Measurements from ENCODE around the gene SPTB.

Gene SPTB

DNA sequence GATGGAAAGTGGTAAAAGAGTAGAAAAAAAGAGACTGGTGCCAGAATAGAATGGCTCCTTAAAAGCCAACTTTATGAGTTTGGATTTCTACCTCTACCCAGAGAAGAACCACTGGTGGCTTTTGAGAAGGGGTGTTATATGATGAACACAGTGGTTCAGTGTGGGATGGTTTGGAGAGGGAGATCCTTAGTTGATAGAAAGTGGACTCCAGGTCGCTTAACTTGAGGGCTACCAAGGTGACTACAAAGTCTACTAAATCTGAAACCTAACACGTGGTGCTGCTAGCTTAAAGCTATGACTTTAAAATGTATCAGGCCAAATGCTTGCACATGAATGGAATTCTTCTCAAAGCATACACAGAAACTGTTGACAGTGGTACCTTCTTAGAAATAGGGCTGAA is 8.4 kb downstream of the SPTB start:
- Histone ChIP-seq H3K4me3 (ENCODE audit: low read depth in 1 of 2, low read length in 1 of 2) (no peak overlapping the region), H3K27me3 (peaks cover 34% of the 10 kb centered on the region), H3K4me1 (ENCODE audit: control insufficient read depth in 1 of 2, insufficient read depth in 1 of 2, low read depth in 1 of 2, low read length in 1 of 2) (no peaks in the 10 kb centered on the region), H3K27ac (no peak overlapping the region), H3K36me3 (no peaks in the 10 kb centered on the region), H3K9me3 (no peaks in the 10 kb centered on the region)
- TF ChIP-seq, protein P1, sequence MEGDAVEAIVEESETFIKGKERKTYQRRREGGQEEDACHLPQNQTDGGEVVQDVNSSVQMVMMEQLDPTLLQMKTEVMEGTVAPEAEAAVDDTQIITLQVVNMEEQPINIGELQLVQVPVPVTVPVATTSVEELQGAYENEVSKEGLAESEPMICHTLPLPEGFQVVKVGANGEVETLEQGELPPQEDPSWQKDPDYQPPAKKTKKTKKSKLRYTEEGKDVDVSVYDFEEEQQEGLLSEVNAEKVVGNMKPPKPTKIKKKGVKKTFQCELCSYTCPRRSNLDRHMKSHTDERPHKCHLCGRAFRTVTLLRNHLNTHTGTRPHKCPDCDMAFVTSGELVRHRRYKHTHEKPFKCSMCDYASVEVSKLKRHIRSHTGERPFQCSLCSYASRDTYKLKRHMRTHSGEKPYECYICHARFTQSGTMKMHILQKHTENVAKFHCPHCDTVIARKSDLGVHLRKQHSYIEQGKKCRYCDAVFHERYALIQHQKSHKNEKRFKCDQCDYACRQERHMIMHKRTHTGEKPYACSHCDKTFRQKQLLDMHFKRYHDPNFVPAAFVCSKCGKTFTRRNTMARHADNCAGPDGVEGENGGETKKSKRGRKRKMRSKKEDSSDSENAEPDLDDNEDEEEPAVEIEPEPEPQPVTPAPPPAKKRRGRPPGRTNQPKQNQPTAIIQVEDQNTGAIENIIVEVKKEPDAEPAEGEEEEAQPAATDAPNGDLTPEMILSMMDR (IDR thresholded peaks at IDR 0.05) = no peak

- no peaks in the 10 kb centered on the region for H3K4me1 ChIP-seq (ENCODE audit: control insufficient read depth in 1 of 2, insufficient read depth in 1 of 2, low read depth in 1 of 2, low read length in 1 of 2)
- H3K27ac ChIP-seq = no peak overlapping the region
- peaks cover 22% of the 10 kb centered on the region for H3K27me3 ChIP-seq
- H3K36me3 ChIP-seq = no peaks in the 10 kb centered on the region
- no peaks in the 10 kb centered on the region for H3K9me3 ChIP-seq
- H3K4me3 ChIP-seq (ENCODE audit: low read depth in 1 of 2, low read length in 1 of 2) = no peak overlapping the region
- TF ChIP-seq, protein P1 (IDR thresholded peaks at IDR 0.05) = no peak
Observed at GRCh38 chr14:64870160-64870559, 9.5 kb downstream of the SPTB start.

- Histone ChIP-seq H3K4me3 (ENCODE audit: low read depth in 1 of 2, low read length in 1 of 2) (no peak overlapping the region), H3K27ac (no peak overlapping the region), H3K9me3 (no peaks in the 10 kb centered on the region), H3K4me1 (ENCODE audit: control insufficient read depth in 1 of 2, insufficient read depth in 1 of 2, low read depth in 1 of 2, low read length in 1 of 2) (no peaks in the 10 kb centered on the region), H3K27me3 (peaks cover 13% of the 10 kb centered on the region), H3K36me3 (no peaks in the 10 kb centered on the region)
- TF ChIP-seq, protein P1 (IDR thresholded peaks at IDR 0.05) = no peak
Observed at GRCh38 chr14:64868841-64869240, 10.9 kb downstream of the SPTB start.

DNA sequence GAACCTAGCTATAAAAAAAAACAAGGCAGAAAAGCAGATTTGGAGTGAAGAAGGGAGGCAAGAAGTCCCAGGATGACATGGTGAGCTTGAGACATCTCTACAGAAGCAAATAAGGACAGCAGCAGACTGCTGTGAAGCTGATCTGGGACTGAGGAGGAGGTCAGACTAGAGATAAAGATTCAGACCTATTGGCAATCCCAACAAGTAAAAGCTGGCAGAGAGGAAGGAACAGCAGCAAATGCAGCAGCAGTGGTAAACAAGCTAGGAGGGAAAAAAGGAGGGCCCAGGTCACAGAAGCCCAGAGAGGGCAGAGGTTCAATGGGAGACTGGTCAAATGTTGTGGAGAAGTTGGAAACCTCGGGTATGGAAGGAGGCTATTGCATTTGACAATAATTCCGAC is 11.3 kb downstream of the SPTB start:
- H3K27ac ChIP-seq = no peak overlapping the region
- H3K9me3 ChIP-seq = no peaks in the 10 kb centered on the region
- H3K36me3 ChIP-seq = no peaks in the 10 kb centered on the region
- no peaks in the 10 kb centered on the region for H3K4me1 ChIP-seq (ENCODE audit: control insufficient read depth in 1 of 2, insufficient read depth in 1 of 2, low read depth in 1 of 2, low read length in 1 of 2)
- TF ChIP-seq, protein P1 (IDR thresholded peaks at IDR 0.05) = no peak
- no peak overlapping the region for H3K4me3 ChIP-seq (ENCODE audit: low read depth in 1 of 2, low read length in 1 of 2)
- peaks cover 18% of the 10 kb centered on the region for H3K27me3 ChIP-seq

GRCh38 chr14:64867182-64867581 is 12.5 kb downstream of the SPTB start:
- Histone ChIP-seq H3K27me3 (peaks cover 21% of the 10 kb centered on the region), H3K36me3 (no peaks in the 10 kb centered on the region), H3K9me3 (no peaks in the 10 kb centered on the region), H3K4me1 (ENCODE audit: control insufficient read depth in 1 of 2, insufficient read depth in 1 of 2, low read depth in 1 of 2, low read length in 1 of 2) (no peaks in the 10 kb centered on the region), H3K4me3 (ENCODE audit: low read depth in 1 of 2, low read length in 1 of 2) (no peak overlapping the region), H3K27ac (no peak overlapping the region)
- TF ChIP-seq, protein P1 (IDR thresholded peaks at IDR 0.05) = no peak

GRCh38 chr14:64865992-64866391 is 13.7 kb downstream of the SPTB start:
- H3K27me3 ChIP-seq = peaks cover 16% of the 10 kb centered on the region

More at GRCh38 chr14:64865992-64866391, 13.7 kb downstream of the SPTB start:
- TF ChIP-seq, protein P1 (IDR thresholded peaks at IDR 0.05) = no peak
- Histone ChIP-seq H3K4me3 (ENCODE audit: low read depth in 1 of 2, low read length in 1 of 2) (no peak overlapping the region), H3K27ac (no peak overlapping the region), H3K36me3 (no peaks in the 10 kb centered on the region), H3K9me3 (no peaks in the 10 kb centered on the region), H3K4me1 (ENCODE audit: control insufficient read depth in 1 of 2, insufficient read depth in 1 of 2, low read depth in 1 of 2, low read length in 1 of 2) (no peaks in the 10 kb centered on the region)
